ENCODE data around the gene FOXA2.

FOXA2 gene

GRCh38 chr20:22567944-22568871 lies 16.2 kb downstream of the FOXA2 start:
- Mint-ChIP-seq H3K27ac (no peak overlapping the region), H3K4me1 (peaks cover 12% of the 10 kb centered on the region), H3K9me3 (peaks cover 3% of the 10 kb centered on the region), H3K36me3 (ENCODE audit: low read depth) (no peaks in the 10 kb centered on the region), H3K4me3 (peak overlapping the region; percentile 51), H3K27me3 (ENCODE audit: low read depth, poor library complexity) (peaks cover 100% of the 10 kb centered on the region)
- peak; percentile 30 for DNase-seq
- TF ChIP-seq CTCF (IDR thresholded peaks at IDR 0.05): no peak

DNA sequence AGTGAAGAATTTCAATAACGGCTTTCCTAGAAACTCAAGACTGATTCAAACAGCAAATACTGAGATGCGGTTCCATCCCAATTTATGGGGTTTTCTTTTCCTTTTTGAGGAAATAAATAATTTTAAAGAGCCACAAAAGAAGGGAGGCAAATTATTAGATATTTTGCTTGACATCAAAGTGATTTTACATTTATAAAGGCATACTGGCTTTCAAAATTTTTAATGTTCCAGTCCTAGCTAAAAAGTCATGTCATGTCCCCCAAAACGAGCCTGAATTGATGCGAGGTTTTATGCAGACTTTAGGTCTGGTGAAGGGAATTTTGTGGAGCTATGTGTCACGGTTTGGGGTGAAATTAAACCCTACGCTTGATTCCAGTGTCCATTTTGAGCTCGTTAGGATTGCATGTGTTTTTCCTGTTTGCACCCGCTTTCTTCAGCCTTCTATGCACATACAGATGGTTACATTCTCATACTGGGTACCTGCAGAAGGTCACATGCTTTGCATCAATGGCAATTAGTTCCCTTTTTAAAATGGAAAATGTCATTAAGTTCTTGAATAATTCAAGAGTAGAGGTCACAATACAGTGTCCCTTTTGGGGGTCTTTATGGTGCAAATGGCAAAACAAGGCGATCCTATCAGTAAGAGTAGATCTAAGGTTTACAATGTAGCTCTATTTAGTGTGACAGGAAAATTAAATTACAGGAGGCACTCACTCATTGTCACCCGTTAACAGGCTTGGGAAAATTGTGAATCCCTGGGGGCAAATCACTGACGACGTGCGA lies 17.3 kb downstream of the FOXA2 start:
- no peak for DNase-seq
- Mint-ChIP-seq H3K4me3 (no peak overlapping the region), H3K9me3 (peaks cover 3% of the 10 kb centered on the region), H3K27ac (no peak overlapping the region), H3K36me3 (ENCODE audit: low read depth) (no peaks in the 10 kb centered on the region), H3K27me3 (ENCODE audit: low read depth, poor library complexity) (peaks cover 100% of the 10 kb centered on the region), H3K4me1 (peaks cover 12% of the 10 kb centered on the region)
- no peak for TF ChIP-seq CTCF (IDR thresholded peaks at IDR 0.05)

DNA sequence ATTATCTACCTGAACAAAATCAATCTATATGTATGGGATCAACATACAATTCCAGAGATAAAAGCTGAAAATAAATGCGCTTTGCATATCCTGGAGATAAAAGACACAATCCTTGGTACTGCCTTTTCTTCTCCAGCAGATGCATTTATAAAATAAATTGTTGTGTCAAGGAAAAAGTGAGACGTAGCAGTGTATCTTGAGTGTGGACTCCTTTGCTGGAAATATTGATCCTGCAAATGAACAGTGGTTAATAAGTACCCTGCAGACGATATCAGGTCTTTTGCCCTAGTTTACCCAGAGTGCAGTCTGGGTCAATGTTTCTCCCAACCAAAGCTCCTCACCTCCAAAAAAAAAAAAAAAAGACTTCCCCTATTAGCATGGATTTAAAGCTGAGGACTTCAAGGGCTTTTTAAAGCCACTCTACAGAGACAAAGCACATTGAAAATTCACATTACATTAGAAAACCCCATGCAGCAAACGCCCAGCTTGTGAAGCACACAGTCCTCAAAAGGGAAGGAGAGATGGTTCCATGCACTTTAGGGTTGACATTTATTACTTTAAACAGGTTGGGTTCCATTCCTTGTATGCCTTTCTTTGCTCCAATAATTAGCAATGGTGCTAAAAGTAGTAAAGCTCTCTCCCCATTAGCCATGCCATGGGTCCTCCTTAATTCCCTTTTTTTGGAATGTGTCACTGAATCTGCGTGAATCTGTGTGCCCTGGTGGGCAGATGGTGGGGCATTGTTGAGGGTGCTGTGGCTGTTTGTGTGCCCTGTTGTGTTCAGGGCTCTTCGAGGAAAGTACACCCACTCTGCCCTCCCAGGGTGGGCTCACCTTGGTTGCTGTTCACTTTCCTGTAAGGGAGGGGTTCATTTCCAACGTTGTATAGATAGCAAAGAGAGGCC lies 21.1 kb downstream of the FOXA2 start:
- Mint-ChIP-seq H3K27me3 (ENCODE audit: low read depth, poor library complexity) (peaks cover 100% of the 10 kb centered on the region), H3K36me3 (ENCODE audit: low read depth) (no peaks in the 10 kb centered on the region), H3K9me3 (no peaks in the 10 kb centered on the region), H3K4me1 (peaks cover 7% of the 10 kb centered on the region), H3K4me3 (no peak overlapping the region), H3K27ac (no peak overlapping the region)
- DNase-seq: no peak
- no peak for TF ChIP-seq CTCF (IDR thresholded peaks at IDR 0.05)

DNA sequence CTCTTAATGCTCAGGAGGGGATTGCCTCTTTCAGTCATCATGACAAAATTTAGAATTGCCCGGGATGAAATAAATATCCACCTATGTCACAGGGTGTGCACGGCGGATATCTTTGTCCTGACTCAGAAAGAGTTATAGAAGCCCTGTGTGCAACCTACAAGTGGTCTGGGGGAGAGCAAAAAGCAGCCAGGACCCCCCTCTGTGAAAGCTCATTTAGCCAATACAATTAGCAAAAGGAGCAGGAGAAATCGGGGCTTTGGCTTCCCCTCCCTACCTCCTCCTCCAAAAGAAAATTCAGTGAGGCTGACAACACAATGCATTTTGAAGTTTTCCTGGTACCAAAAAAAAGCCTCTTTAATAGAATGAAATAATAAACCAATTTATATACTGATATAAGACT lies 21.8 kb downstream of the FOXA2 start:
- H3K9me3 Mint-ChIP-seq: no peaks in the 10 kb centered on the region
- DNase-seq: no peak
- no peak overlapping the region for H3K4me3 Mint-ChIP-seq
- no peak for TF ChIP-seq CTCF (IDR thresholded peaks at IDR 0.05)
- no peaks in the 10 kb centered on the region for H3K36me3 Mint-ChIP-seq (ENCODE audit: low read depth)
- H3K27ac Mint-ChIP-seq: no peak overlapping the region
- no peaks in the 10 kb centered on the region for H3K4me1 Mint-ChIP-seq
- H3K27me3 Mint-ChIP-seq (ENCODE audit: low read depth, poor library complexity): peaks cover 100% of the 10 kb centered on the region

GRCh38 chr20:22561965-22562577 lies 22.3 kb downstream of the FOXA2 start:
- no peak for DNase-seq

More at GRCh38 chr20:22561965-22562577, 22.3 kb downstream of the FOXA2 start:
- no peaks in the 10 kb centered on the region for H3K4me1 Mint-ChIP-seq
- no peaks in the 10 kb centered on the region for H3K9me3 Mint-ChIP-seq
- no peaks in the 10 kb centered on the region for H3K36me3 Mint-ChIP-seq (ENCODE audit: low read depth)
- TF ChIP-seq CTCF (IDR thresholded peaks at IDR 0.05): no peak
- H3K4me3 Mint-ChIP-seq: no peak overlapping the region
- peaks cover 100% of the 10 kb centered on the region for H3K27me3 Mint-ChIP-seq (ENCODE audit: low read depth, poor library complexity)
- H3K27ac Mint-ChIP-seq: no peak overlapping the region
